Astrocyte of the spinal cord (primary cell): ENCODE data around the gene MARCHF3.

Source experiments
- DNase-seq: peaks from one replicate; pipeline ENCODE4 v3.0.0; 2011; ENCODE audit warnings: low read depth, low spot score
- H3K4me3 ChIP-seq: 2 replicates; pipeline ENCODE4 v1.5.1; 2011; ENCODE audit warnings: low read depth, mild to moderate bottlenecking, low read length, moderate library complexity
- CTCF ChIP-seq: IDR thresholded peaks from 2 replicates; pipeline ENCODE4 v1.5.1; 2012; ENCODE audit warnings: low read depth, mild to moderate bottlenecking, low read length, inconsistent platforms
- in situ Hi-C: cut with HindIII; loops from 2 replicates; pipeline ENCODE4 v1.10.0; 2017; ENCODE audit warnings: low sequenced_read_pairs

Gene MARCHF3, protein sequence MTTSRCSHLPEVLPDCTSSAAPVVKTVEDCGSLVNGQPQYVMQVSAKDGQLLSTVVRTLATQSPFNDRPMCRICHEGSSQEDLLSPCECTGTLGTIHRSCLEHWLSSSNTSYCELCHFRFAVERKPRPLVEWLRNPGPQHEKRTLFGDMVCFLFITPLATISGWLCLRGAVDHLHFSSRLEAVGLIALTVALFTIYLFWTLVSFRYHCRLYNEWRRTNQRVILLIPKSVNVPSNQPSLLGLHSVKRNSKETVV

GRCh38 chr5:127030259-127031146 is at the start of gene MARCHF3:
Gene MARCHF3 (minus strand): TSS chr5:127030558. CDS start chr5:126918171, 112,387 bp downstream.
- peak; percentile 39 for TF ChIP-seq CTCF
- peak within 1 kb of the TSS; percentile 74 for H3K4me3 ChIP-seq
- in situ Hi-C loops: no loop called here
- peak; percentile 96 for DNase-seq

GRCh38 chr5:127079994-127080491 is 49.7 kb upstream of the MARCHF3 start:
- TF ChIP-seq CTCF: no peak
- no peak overlapping the region for H3K4me3 ChIP-seq
- in situ Hi-C loops: no loop called here
- DNase-seq: no peak

- no peak for TF ChIP-seq CTCF
- no peak for DNase-seq
- H3K4me3 ChIP-seq: no peak overlapping the region
- in situ Hi-C loops: no loop called here
Observed at GRCh38 chr5:127077366-127077765, 47.0 kb upstream of the MARCHF3 start.

GRCh38 chr5:127076315-127077129 is 46.2 kb upstream of the MARCHF3 start:
- H3K4me3 ChIP-seq: no peak overlapping the region
- no peak for TF ChIP-seq CTCF
- in situ Hi-C loops: no loop called here
- peak; percentile 76 for DNase-seq

- in situ Hi-C loops: no loop called here
- DNase-seq: no peak
- TF ChIP-seq CTCF: no peak
- no peak overlapping the region for H3K4me3 ChIP-seq
Observed at GRCh38 chr5:127074466-127074865, 44.1 kb upstream of the MARCHF3 start.
